ENCODE measurements around the gene EVL.

The EVL gene

GRCh38 chr14:100128688-100129087 is 63.5 kb downstream of the EVL start:
- no peak overlapping the region for H3K4me3 ChIP-seq (ENCODE audit: low read length)
- no peak overlapping the region for H3K9ac ChIP-seq (ENCODE audit: low read length)
- H3K27ac ChIP-seq (ENCODE audit: low read length), result no peak overlapping the region
- peaks cover 8% of the 10 kb centered on the region for H3K36me3 ChIP-seq (ENCODE audit: control insufficient read depth, low read depth, low read length)
- no peaks in the 10 kb centered on the region for H3K9me3 ChIP-seq (ENCODE audit: control insufficient read depth, low read depth, low read length)
- H3K4me1 ChIP-seq (ENCODE audit: control insufficient read depth, low read depth, low read length), result peaks cover 4% of the 10 kb centered on the region
- H3K27me3 ChIP-seq (ENCODE audit: control insufficient read depth, insufficient read depth, low read length), result no peaks in the 10 kb centered on the region

- Histone ChIP-seq H3K27ac (ENCODE audit: low read length) (no peak overlapping the region), H3K9me3 (ENCODE audit: control insufficient read depth, low read depth, low read length) (no peaks in the 10 kb centered on the region), H3K4me1 (ENCODE audit: control insufficient read depth, low read depth, low read length) (peaks cover 4% of the 10 kb centered on the region), H3K27me3 (ENCODE audit: control insufficient read depth, insufficient read depth, low read length) (no peaks in the 10 kb centered on the region), H3K9ac (ENCODE audit: low read length) (no peak overlapping the region), H3K4me3 (ENCODE audit: low read length) (no peak overlapping the region), H3K36me3 (ENCODE audit: control insufficient read depth, low read depth, low read length) (peaks cover 11% of the 10 kb centered on the region)
Observed at GRCh38 chr14:100129161-100129589, 64.0 kb downstream of the EVL start.

- Histone ChIP-seq H3K9me3 (ENCODE audit: control insufficient read depth, low read depth, low read length) (no peaks in the 10 kb centered on the region), H3K9ac (ENCODE audit: low read length) (no peak overlapping the region), H3K4me1 (ENCODE audit: control insufficient read depth, low read depth, low read length) (peaks cover 4% of the 10 kb centered on the region), H3K36me3 (ENCODE audit: control insufficient read depth, low read depth, low read length) (peaks cover 15% of the 10 kb centered on the region), H3K4me3 (ENCODE audit: low read length) (no peak overlapping the region), H3K27ac (ENCODE audit: low read length) (no peak overlapping the region), H3K27me3 (ENCODE audit: control insufficient read depth, insufficient read depth, low read length) (no peaks in the 10 kb centered on the region)
Observed at GRCh38 chr14:100130521-100130920, 65.3 kb downstream of the EVL start.

GRCh38 chr14:100131181-100131580 is 66.0 kb downstream of the EVL start:
- Histone ChIP-seq H3K27ac (ENCODE audit: low read length) (no peak overlapping the region), H3K9ac (ENCODE audit: low read length) (no peak overlapping the region), H3K9me3 (ENCODE audit: control insufficient read depth, low read depth, low read length) (no peaks in the 10 kb centered on the region), H3K27me3 (ENCODE audit: control insufficient read depth, insufficient read depth, low read length) (no peaks in the 10 kb centered on the region), H3K4me3 (ENCODE audit: low read length) (no peak overlapping the region), H3K36me3 (ENCODE audit: control insufficient read depth, low read depth, low read length) (peaks cover 15% of the 10 kb centered on the region), H3K4me1 (ENCODE audit: control insufficient read depth, low read depth, low read length) (peaks cover 4% of the 10 kb centered on the region)

GRCh38 chr14:100132161-100132902 is 67.1 kb downstream of the EVL start:
- peaks cover 10% of the 10 kb centered on the region for H3K36me3 ChIP-seq (ENCODE audit: control insufficient read depth, low read depth, low read length)
- H3K9ac ChIP-seq (ENCODE audit: low read length), result no peak overlapping the region
- H3K9me3 ChIP-seq (ENCODE audit: control insufficient read depth, low read depth, low read length), result no peaks in the 10 kb centered on the region
- no peak overlapping the region for H3K27ac ChIP-seq (ENCODE audit: low read length)
- peaks cover 4% of the 10 kb centered on the region for H3K4me1 ChIP-seq (ENCODE audit: control insufficient read depth, low read depth, low read length)
- no peak overlapping the region for H3K4me3 ChIP-seq (ENCODE audit: low read length)
- H3K27me3 ChIP-seq (ENCODE audit: control insufficient read depth, insufficient read depth, low read length), result no peaks in the 10 kb centered on the region

- Histone ChIP-seq H3K4me3 (ENCODE audit: low read length) (no peak overlapping the region), H3K36me3 (ENCODE audit: control insufficient read depth, low read depth, low read length) (peaks cover 10% of the 10 kb centered on the region), H3K4me1 (ENCODE audit: control insufficient read depth, low read depth, low read length) (peaks cover 4% of the 10 kb centered on the region), H3K9ac (ENCODE audit: low read length) (no peak overlapping the region), H3K9me3 (ENCODE audit: control insufficient read depth, low read depth, low read length) (no peaks in the 10 kb centered on the region), H3K27ac (ENCODE audit: low read length) (no peak overlapping the region), H3K27me3 (ENCODE audit: control insufficient read depth, insufficient read depth, low read length) (no peaks in the 10 kb centered on the region)
Observed at GRCh38 chr14:100132903-100133510, 67.8 kb downstream of the EVL start.

- Histone ChIP-seq H3K27me3 (ENCODE audit: control insufficient read depth, insufficient read depth, low read length) (no peaks in the 10 kb centered on the region), H3K9ac (ENCODE audit: low read length) (no peak overlapping the region), H3K9me3 (ENCODE audit: control insufficient read depth, low read depth, low read length) (no peaks in the 10 kb centered on the region), H3K27ac (ENCODE audit: low read length) (no peak overlapping the region), H3K4me1 (ENCODE audit: control insufficient read depth, low read depth, low read length) (peaks cover 4% of the 10 kb centered on the region), H3K36me3 (ENCODE audit: control insufficient read depth, low read depth, low read length) (peaks cover 10% of the 10 kb centered on the region), H3K4me3 (ENCODE audit: low read length) (no peak overlapping the region)
Observed at GRCh38 chr14:100134586-100134985, 69.4 kb downstream of the EVL start.

GRCh38 chr14:100135073-100135472 is 69.9 kb downstream of the EVL start:
- H3K9me3 ChIP-seq (ENCODE audit: control insufficient read depth, low read depth, low read length), result no peaks in the 10 kb centered on the region
- no peak overlapping the region for H3K27ac ChIP-seq (ENCODE audit: low read length)

GRCh38 chr14:100135784-100136183 is 70.6 kb downstream of the EVL start:
- Histone ChIP-seq H3K4me1 (ENCODE audit: control insufficient read depth, low read depth, low read length) (peaks cover 4% of the 10 kb centered on the region), H3K36me3 (ENCODE audit: control insufficient read depth, low read depth, low read length) (peaks cover 10% of the 10 kb centered on the region)

More at GRCh38 chr14:100135073-100135472, 69.9 kb downstream of the EVL start:
- Histone ChIP-seq H3K36me3 (ENCODE audit: control insufficient read depth, low read depth, low read length) (peaks cover 10% of the 10 kb centered on the region), H3K4me3 (ENCODE audit: low read length) (no peak overlapping the region), H3K4me1 (ENCODE audit: control insufficient read depth, low read depth, low read length) (peaks cover 4% of the 10 kb centered on the region), H3K27me3 (ENCODE audit: control insufficient read depth, insufficient read depth, low read length) (no peaks in the 10 kb centered on the region), H3K9ac (ENCODE audit: low read length) (no peak overlapping the region)

GRCh38 chr14:100137173-100137572 is 72.0 kb downstream of the EVL start:
- Histone ChIP-seq H3K27me3 (ENCODE audit: control insufficient read depth, insufficient read depth, low read length) (no peaks in the 10 kb centered on the region), H3K27ac (ENCODE audit: low read length) (no peak overlapping the region), H3K36me3 (ENCODE audit: control insufficient read depth, low read depth, low read length) (peaks cover 10% of the 10 kb centered on the region), H3K9me3 (ENCODE audit: control insufficient read depth, low read depth, low read length) (no peaks in the 10 kb centered on the region), H3K9ac (ENCODE audit: low read length) (no peak overlapping the region), H3K4me1 (ENCODE audit: control insufficient read depth, low read depth, low read length) (no peaks in the 10 kb centered on the region), H3K4me3 (ENCODE audit: low read length) (no peak overlapping the region)

More at GRCh38 chr14:100135784-100136183, 70.6 kb downstream of the EVL start:
- no peaks in the 10 kb centered on the region for H3K27me3 ChIP-seq (ENCODE audit: control insufficient read depth, insufficient read depth, low read length)
- H3K27ac ChIP-seq (ENCODE audit: low read length), result no peak overlapping the region
- H3K9ac ChIP-seq (ENCODE audit: low read length), result no peak overlapping the region
- H3K9me3 ChIP-seq (ENCODE audit: control insufficient read depth, low read depth, low read length), result no peaks in the 10 kb centered on the region
- no peak overlapping the region for H3K4me3 ChIP-seq (ENCODE audit: low read length)

GRCh38 chr14:100138082-100138787 is 73.0 kb downstream of the EVL start:
- Histone ChIP-seq H3K27ac (ENCODE audit: low read length) (no peak overlapping the region), H3K4me1 (ENCODE audit: control insufficient read depth, low read depth, low read length) (no peaks in the 10 kb centered on the region), H3K9me3 (ENCODE audit: control insufficient read depth, low read depth, low read length) (no peaks in the 10 kb centered on the region), H3K9ac (ENCODE audit: low read length) (no peak overlapping the region), H3K4me3 (ENCODE audit: low read length) (no peak overlapping the region), H3K36me3 (ENCODE audit: control insufficient read depth, low read depth, low read length) (peaks cover 8% of the 10 kb centered on the region), H3K27me3 (ENCODE audit: control insufficient read depth, insufficient read depth, low read length) (no peaks in the 10 kb centered on the region)
